ENCODE data around the gene ATP8B3.
"Not testable (repeated sequence)": the region's sequence is repeated elsewhere in the genome, so short reads cannot be mapped to it uniquely, and the experiment has no call there.

The ATP8B3 gene

GRCh38 chr19:1773184-1773583, 38.9 kb downstream of the ATP8B3 start:
- DNase-seq (ENCODE audit: low read depth in 2 of 3, low spot score in 1 of 3), result no peak

- no peak for DNase-seq (ENCODE audit: low read depth in 2 of 3, low spot score in 1 of 3)
Measured at GRCh38 chr19:1770866-1771576, 41.1 kb downstream of the ATP8B3 start.

- DNase-seq (ENCODE audit: low read depth in 2 of 3, low spot score in 1 of 3), result no peak
Measured at GRCh38 chr19:1769645-1769985, 42.5 kb downstream of the ATP8B3 start.

DNA sequence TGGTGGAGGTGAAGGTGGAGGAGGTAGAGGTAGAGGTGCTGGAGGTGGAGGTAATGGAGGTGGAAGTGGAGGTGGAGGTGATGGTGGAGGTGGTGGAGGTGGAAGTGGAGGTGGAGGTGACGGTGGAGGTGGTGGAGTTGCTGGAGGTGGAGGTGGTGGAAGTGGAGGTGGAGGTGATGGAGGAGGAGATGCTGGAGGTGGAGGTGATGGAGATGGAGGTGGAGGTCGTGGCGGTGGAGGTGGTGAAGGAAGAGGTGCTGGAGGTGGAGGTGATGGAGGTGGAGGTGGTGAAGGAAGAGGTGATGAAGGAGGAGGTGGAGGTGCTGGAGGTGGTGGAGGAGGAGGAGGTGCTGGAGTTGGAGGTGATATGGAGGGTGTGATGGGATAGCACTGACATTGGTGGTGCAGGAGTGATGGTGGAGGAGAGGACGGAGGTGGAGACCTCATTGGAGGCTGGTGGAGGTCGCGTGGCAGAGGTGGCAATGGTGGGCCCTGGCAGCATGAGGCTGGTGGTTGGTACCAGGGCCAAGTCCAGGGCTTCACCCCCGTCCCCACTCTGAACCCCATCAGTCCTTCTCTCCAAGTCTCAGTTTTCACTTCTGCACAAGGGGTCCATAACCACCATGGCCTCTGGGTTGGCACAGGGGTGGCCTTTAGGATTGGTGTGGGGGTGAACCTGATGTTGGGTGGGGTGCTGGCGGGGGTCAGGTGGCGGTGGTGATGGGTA, 43.0 kb downstream of the ATP8B3 start:
- DNase-seq (ENCODE audit: low read depth in 2 of 3, low spot score in 1 of 3), result no peak

DNA sequence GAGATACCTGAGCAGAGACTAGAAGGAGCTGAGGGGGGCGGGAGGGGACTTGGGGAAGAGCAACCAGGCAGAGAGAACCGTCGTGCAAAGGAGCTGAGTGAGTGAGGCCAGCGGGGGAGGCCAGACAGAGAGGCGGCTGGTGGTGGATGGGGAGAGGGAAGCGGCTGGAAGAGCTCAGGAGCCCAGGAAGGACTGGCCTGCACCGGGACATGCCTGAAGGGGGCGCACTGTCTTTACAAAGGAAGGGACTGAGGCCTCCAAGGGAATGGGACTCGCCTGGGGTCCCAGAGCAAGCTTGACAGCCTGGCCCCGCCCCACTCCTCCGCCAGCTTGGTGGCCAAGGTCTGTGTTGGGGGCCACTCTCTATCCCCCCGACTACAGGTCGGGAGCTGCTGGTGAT, 43.8 kb downstream of the ATP8B3 start:
- no peak for DNase-seq (ENCODE audit: low read depth in 2 of 3, low spot score in 1 of 3)

DNA sequence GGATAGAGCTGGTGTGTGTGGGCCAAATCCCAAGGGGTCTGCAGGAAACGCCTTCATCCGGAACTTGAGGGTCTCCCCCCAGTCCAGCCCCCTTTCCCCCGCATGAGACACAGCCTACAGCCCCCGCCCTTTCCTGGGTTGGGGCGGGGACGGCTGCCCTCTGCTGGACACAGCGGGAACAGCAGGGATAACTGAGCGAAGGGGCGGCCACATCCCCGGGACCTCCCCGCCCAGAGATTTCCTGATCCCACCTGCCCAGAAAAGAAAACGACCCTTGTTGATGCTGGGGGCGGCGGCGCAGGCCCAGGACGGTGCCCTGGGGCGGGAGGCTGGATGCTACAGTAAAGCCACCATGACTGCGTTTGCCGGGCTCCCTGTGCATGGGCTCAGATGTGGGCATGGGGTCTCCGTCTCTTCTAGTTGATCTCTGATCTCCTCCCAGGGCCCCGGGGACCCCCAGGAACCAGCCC, 44.6 kb downstream of the ATP8B3 start:
- DNase-seq (ENCODE audit: low read depth in 2 of 3, low spot score in 1 of 3), result peak in 1 of 3 donors; percentile 63

- DNase-seq (ENCODE audit: low read depth in 2 of 3, low spot score in 1 of 3), result no peak
Measured at GRCh38 chr19:1766800-1767352, 45.2 kb downstream of the ATP8B3 start.

- DNase-seq (ENCODE audit: low read depth in 2 of 3, low spot score in 1 of 3), result no peak
Measured at GRCh38 chr19:1765904-1766799, 45.9 kb downstream of the ATP8B3 start.

DNA sequence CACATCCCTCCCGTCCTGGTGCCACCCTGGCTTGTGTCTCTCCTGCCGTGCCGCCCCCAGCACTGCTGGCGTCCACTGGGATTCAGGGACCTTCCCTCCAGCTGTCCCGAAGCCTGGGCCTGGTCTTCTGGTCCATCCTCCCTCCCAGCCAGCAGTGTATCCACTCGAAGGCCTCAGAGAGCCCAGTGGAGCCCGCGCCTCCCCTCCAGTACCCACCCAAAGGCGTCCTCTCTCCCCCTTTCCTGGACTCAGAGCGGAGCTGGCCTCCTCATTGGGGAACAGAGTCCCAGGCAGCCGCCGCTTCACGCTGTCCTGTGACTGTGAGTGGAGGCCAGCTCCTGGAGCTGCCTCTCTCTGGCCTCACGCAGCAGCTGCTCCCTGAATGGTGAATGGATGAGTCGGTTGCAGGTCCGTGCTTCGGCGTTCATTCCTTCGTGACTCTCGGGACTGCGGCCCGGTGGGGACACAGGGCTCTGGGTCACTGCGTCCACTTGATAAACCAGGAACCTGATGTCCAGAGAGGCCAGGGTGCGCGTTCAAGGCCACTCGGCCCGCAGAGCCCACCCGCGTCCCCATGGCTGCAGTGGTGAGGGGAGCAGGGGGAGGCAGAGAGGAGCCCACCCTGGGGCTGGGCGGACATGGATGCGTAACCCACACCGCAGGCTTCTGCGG, 46.7 kb downstream of the ATP8B3 start:
- no peak for DNase-seq (ENCODE audit: low read depth in 2 of 3, low spot score in 1 of 3)

DNA sequence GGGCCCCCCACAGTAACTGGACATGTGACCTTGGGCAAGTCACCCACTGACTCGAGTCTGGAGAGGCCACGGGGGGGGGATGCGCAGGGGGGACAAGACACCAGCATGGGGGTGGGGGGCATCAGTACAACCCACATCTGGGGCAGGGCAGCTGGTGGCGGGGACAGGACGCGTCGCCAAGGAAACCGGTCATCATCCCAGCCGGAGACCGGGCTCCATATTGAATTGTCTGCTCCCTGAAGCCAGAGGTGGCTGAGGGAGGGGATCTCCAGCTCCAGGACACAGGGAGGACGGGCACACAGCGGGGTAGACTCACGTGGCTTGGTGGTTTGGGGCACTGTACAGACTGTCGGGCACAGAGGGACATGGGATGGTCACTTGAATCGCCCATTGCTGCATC, 47.3 kb downstream of the ATP8B3 start:
- DNase-seq (ENCODE audit: low read depth in 2 of 3, low spot score in 1 of 3), result no peak

GRCh38 chr19:1763648-1764639, 48.1 kb downstream of the ATP8B3 start:
- no peak for DNase-seq (ENCODE audit: low read depth in 2 of 3, low spot score in 1 of 3)

DNA sequence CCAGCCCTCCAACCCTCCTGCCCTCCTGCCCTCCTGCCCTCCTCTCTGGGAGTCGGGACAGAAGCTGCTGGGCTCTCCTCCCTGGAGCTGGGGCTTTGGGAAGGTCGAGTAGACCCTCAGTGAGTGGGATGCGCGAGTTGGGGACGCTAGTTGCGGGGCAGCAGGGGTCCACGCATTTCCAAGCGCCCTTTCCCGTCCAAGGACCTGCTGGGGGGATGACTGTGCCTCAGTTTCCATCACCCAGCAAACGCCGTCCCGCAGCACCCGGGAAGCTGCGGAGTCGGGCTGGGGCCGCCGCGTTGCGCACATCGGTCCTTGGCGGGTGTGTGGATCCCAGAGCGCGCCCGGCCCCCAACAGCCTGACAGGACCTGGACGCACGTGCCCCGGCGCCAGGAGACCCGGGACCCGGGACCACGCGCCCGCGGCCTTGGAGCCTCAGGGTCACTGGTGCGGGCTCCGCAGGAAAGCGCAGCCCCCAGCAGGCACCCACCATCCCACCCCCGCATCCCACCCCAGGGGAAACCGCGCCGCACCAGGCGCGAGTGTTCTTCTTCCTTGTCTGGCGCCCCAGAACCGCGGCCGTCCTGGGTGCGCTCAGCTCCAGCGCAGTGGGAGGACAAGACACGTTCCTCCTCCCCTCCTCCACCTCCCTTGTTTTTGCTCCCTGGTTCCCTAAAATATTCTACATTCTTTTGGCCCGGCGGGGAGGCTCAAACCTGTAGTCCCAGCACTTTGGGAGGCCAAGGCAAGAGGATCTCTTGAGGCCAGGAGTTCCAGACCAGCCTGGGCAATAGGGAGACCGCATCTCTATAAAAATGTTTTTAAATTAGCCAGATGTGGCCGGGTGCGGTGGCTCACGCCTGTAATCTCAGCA, 49.6 kb downstream of the ATP8B3 start:
- DNase-seq (ENCODE audit: low read depth in 2 of 3, low spot score in 1 of 3), result no peak

DNA sequence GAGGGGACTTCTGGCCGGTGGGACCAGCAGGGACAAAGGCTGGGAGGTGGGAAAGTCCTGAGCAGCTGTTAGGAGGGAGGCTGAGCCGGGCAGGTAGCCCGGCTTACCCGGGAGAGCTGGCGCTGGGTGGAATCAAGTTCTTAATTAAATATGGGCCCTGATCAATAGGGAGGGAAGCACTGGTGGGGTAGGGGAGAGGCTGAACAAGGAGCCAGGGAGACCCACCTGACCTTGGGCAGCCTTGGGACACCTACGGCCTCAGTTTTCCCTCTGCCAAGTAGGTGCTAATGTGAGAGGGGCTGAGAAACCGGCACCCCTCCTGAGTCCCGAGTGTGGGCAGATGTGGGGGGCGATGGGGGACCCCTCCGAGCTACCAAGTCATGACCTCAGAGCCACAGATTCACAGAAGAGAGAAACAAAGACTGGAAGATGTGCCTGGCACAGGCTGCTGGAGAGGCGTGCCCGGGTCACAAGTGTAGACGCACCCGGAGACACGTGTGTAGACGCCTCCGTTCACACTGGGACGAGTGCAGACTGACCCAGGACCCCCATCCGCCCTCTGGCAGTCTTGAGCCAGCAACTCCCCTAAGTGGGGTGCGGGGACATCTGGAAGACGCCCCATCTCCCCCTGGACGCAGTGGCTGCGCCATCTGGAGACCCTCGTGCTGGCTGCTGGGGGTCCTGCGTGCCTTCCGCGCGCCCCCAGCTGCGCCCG, 50.4 kb downstream of the ATP8B3 start:
- no peak for DNase-seq (ENCODE audit: low read depth in 2 of 3, low spot score in 1 of 3)

DNA sequence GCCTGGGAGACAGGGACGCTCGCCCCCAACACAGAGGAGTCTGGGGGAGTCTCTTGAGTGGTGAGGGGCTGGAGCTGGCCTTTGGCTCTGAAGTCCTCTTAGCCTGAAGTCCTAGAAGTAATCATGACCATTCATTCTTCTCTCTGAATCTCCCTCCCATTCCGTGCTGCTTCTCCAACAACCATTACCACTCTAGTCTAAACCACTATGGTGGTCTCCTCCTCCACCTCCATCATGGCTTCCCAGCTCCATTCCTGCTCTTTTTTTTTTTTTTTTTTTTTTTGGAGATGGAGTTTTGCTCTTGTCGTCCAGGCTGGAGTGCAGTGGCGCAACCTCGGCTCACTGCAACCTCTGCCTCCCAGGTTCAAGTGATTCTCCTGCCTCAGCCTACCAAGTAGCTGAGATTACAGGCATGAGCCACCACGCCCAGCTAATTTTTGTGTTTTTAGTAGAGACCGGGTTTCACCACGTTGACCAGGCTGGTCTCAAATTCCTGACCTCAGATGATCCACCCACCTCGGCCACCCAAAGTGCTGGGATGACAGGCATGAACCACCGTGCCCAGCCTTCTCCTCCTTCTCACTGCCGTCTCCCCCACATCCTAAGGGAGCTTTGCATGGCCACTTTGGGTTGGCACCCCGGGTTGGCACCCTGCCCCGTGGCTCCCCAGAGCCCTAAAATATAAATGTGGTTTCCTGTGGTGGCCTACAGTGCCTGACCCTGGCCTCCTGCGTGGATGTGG, 51.1 kb downstream of the ATP8B3 start:
- DNase-seq (ENCODE audit: low read depth in 2 of 3, low spot score in 1 of 3), result not testable (repeated sequence)

- DNase-seq (ENCODE audit: low read depth in 2 of 3, low spot score in 1 of 3), result no peak
Measured at GRCh38 chr19:1760020-1760419, 52.1 kb downstream of the ATP8B3 start.

- DNase-seq (ENCODE audit: low read depth in 2 of 3, low spot score in 1 of 3), result no peak
Measured at GRCh38 chr19:1758959-1759903, 52.8 kb downstream of the ATP8B3 start.
